Keratinocyte (primary cell): ENCODE measurements around the gene UNC13C. TPM values are rescaled to one million over a fixed set of nuclear protein-coding genes. Genes with fewer than 3 reads are reported as not detected.

Source experiments
- DNase-seq: peaks from one replicate; pipeline ENCODE4 v3.0.0-alpha.2; 2011; ENCODE audit warnings: low read depth, missing footprints, low spot score
- FAIRE-seq: peaks from 2 replicates; lab custom pipeline; 2011; peaks lifted over from hg19 to GRCh38; lab: Jason Lieb, UNC
- H2AFZ ChIP-seq: 2 replicates; pipeline ENCODE4 v1.6.0; 2012; ENCODE audit warnings: low read length, control low read depth, inconsistent platforms; ENCODE audit not compliant: control insufficient read depth
- H3K27ac ChIP-seq: 2 replicates; pipeline ENCODE4 v1.5.1; 2011; ENCODE audit warnings: low read length; ENCODE audit not compliant: control insufficient read depth, insufficient read depth
- H3K27me3 ChIP-seq: 3 replicates; pipeline ENCODE4 v1.6.0; 2011; ENCODE audit warnings: low read length; ENCODE audit not compliant: control insufficient read depth, insufficient read depth; ENCODE audit errors: extremely low read depth
- H3K36me3 ChIP-seq, 2 experiments: 2 replicates in 1 of 2; 3 replicates in 1 of 2; pipeline ENCODE4 v1.5.1; 2011; ENCODE audit warnings: low read length in 2 of 2, mild to moderate bottlenecking in 1 of 2; ENCODE audit not compliant: control insufficient read depth in 2 of 2, insufficient read depth in 2 of 2; ENCODE audit errors: extremely low read depth in 1 of 2
- H3K4me1 ChIP-seq: 3 replicates; pipeline ENCODE4 v1.5.1; 2011; ENCODE audit warnings: low read length; ENCODE audit not compliant: control insufficient read depth, insufficient read depth; ENCODE audit errors: extremely low read depth
- H3K4me2 ChIP-seq: 3 replicates; pipeline ENCODE4 v1.6.0; 2011; ENCODE audit warnings: low read depth, low read length; ENCODE audit not compliant: control insufficient read depth, insufficient read depth; ENCODE audit errors: extremely low read depth
- H3K4me3 ChIP-seq, 3 experiments: fragments of 200-600 bp in 1 of 3; sonication (generic) in 1 of 3; 2 replicates in 2 of 3; 3 replicates in 1 of 3; pipeline ENCODE4 v1.5.1; 2011 to 2016; ENCODE audit warnings: low read length in 3 of 3, mild to moderate bottlenecking in 3 of 3, control low read depth in 2 of 3, inconsistent platforms in 1 of 3, low read depth in 1 of 3, mixed read lengths in 1 of 3, mixed run types in 1 of 3, moderate library complexity in 1 of 3; ENCODE audit not compliant: control insufficient read depth in 2 of 3, insufficient read depth in 2 of 3; ENCODE audit errors: extremely low read depth in 1 of 3
- H3K79me2 ChIP-seq: 2 replicates; pipeline ENCODE4 v1.6.0; 2012; ENCODE audit warnings: low read length; ENCODE audit not compliant: control insufficient read depth, insufficient read depth
- H3K9ac ChIP-seq: 3 replicates; pipeline ENCODE4 v1.6.0; 2011; ENCODE audit warnings: low read length; ENCODE audit not compliant: control insufficient read depth, insufficient read depth; ENCODE audit errors: extremely low read depth
- H3K9me1 ChIP-seq: 3 replicates; pipeline ENCODE4 v1.6.0; 2011; ENCODE audit warnings: low read length; ENCODE audit not compliant: control insufficient read depth, insufficient read depth; ENCODE audit errors: extremely low read depth
- H3K9me3 ChIP-seq: 2 replicates; pipeline ENCODE4 v1.5.1; 2012; ENCODE audit warnings: low read depth, low read length; ENCODE audit not compliant: control insufficient read depth
- H4K20me1 ChIP-seq: 3 replicates; pipeline ENCODE4 v1.6.0; 2011; ENCODE audit warnings: low read length; ENCODE audit not compliant: control insufficient read depth, insufficient read depth; ENCODE audit errors: extremely low read depth
- EZH2 ChIP-seq: IDR thresholded peaks from one replicate; pipeline ENCODE4 v1.6.1; 2012; ENCODE audit warnings: inconsistent platforms, mild to moderate bottlenecking, low read length, moderate library complexity
- dilution Hi-C: fragments of 300-500 bp; cut with MboI; formaldehyde crosslinking; loops from one replicate; pipeline ENCODE4 v1.7.0; 2020; ENCODE audit warnings: low sequenced_read_pairs; ENCODE audit not compliant: extremely low pct_ligation_motif_present
- polyA plus RNA-seq, 5 experiments: library from polyadenylated mRNA; depleted of rRNA in 3 of 5; stranded (reverse) in 3 of 5; stranded (forward) in 1 of 5; unstranded in 1 of 5; fragments of >200 nt; gene quantifications; 1 replicate in 1 of 5; 2 replicates in 3 of 5; 3 replicates in 1 of 5; pipeline versions ENCODE4 v1.2.1 to v1.2.3, GENCODE V29; 2011 to 2012; ENCODE audit warnings: missing spikeins in 2 of 5, low read depth in 1 of 5, low replicate concordance in 1 of 5
- TF ChIP-seq, protein P1 (sequence below), 3 experiments: IDR thresholded peaks in 1 of 3; conservative IDR thresholded peaks in 1 of 3; optimal IDR thresholded peaks in 1 of 3; 2 replicates in 2 of 3; 3 replicates in 1 of 3; pipeline versions ENCODE3 to v1.5.1; 2011; ENCODE audit warnings: low read length in 3 of 3, mild to moderate bottlenecking in 3 of 3, moderate library complexity in 2 of 3, control low read depth in 1 of 3, inconsistent platforms in 1 of 3; ENCODE audit not compliant: insufficient read depth in 2 of 3; ENCODE audit errors: extremely low read depth in 1 of 3

The UNC13C gene
- polyA plus RNA-seq, 1 donor (not counting 4 experiments of a cell fraction or from before 2014, with no cell fraction given) = not detected

DNA sequence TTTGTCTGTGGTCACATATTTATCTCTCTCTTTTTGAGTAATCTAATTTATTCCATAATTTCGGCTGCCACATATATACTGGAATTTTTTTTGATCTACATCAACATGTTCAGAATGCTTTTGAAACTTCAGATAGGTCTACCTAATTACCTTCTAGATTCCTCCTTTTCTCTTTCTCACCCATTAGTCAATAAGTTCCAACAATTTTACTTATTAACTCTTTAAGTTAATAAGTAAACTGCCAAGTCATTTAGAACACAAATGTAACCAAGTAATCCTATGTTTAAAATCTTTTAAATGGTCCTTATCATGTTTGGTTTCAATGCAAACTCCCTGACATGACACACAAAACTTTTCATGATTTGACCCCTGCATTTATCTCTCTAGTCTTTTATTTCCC lies 410.5 kb downstream of the UNC13C start:
- Histone ChIP-seq H3K27me3 (no peaks in the 10 kb centered on the region), H3K9me3 (no peaks in the 10 kb centered on the region), H2AFZ (no peak overlapping the region), H4K20me1 (no peaks in the 10 kb centered on the region), H3K79me2 (no peaks in the 10 kb centered on the region), H3K4me3 (no peak overlapping the region), H3K9me1 (no peaks in the 10 kb centered on the region), H3K9ac (no peak overlapping the region), H3K4me2 (no peak overlapping the region), H3K36me3 (no peaks in the 10 kb centered on the region), H3K4me1 (no peaks in the 10 kb centered on the region), H3K27ac (no peak overlapping the region)
- dilution Hi-C loops = no loop called here
- no peak for DNase-seq
- FAIRE-seq = no peak
- no peak for TF ChIP-seq EZH2
- TF ChIP-seq, protein P1, sequence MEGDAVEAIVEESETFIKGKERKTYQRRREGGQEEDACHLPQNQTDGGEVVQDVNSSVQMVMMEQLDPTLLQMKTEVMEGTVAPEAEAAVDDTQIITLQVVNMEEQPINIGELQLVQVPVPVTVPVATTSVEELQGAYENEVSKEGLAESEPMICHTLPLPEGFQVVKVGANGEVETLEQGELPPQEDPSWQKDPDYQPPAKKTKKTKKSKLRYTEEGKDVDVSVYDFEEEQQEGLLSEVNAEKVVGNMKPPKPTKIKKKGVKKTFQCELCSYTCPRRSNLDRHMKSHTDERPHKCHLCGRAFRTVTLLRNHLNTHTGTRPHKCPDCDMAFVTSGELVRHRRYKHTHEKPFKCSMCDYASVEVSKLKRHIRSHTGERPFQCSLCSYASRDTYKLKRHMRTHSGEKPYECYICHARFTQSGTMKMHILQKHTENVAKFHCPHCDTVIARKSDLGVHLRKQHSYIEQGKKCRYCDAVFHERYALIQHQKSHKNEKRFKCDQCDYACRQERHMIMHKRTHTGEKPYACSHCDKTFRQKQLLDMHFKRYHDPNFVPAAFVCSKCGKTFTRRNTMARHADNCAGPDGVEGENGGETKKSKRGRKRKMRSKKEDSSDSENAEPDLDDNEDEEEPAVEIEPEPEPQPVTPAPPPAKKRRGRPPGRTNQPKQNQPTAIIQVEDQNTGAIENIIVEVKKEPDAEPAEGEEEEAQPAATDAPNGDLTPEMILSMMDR (optimal IDR thresholded peaks at IDR 0.05 in 1 of 3, IDR thresholded peaks at IDR 0.05 in 1 of 3, conservative IDR thresholded peaks at IDR 0.05 in 1 of 3; ENCODE audit: extremely low read depth in 1 of 3, insufficient read depth in 2 of 3, low read length in 3 of 3) = no peak

DNA sequence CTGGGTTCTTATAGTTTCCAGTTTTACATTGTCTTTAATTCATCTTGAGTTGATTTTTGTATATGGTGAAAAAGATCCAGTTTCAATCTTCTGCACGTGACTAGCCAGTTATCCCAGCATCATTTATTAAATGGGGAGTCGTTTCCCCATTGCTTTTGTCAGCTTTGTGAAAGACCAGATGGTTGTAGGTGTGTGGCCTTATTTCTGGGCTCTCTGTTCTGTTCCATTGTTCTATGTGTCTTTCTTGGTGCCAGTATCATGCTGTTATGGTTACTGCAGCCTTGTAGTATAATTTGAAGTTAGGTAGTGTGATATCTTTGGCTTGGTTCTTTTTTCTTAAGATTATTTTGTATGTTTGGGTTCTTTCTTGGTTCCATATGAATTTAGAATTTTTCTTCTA lies 432.2 kb downstream of the UNC13C start:
- Histone ChIP-seq H3K79me2 (no peaks in the 10 kb centered on the region), H3K4me1 (no peaks in the 10 kb centered on the region), H3K4me2 (no peak overlapping the region), H4K20me1 (no peaks in the 10 kb centered on the region), H3K9me1 (no peaks in the 10 kb centered on the region), H2AFZ (no peak overlapping the region), H3K9me3 (no peaks in the 10 kb centered on the region), H3K4me3 (no peak overlapping the region), H3K27me3 (no peaks in the 10 kb centered on the region), H3K9ac (no peak overlapping the region), H3K36me3 (no peaks in the 10 kb centered on the region), H3K27ac (no peak overlapping the region)
- dilution Hi-C loops = no loop called here
- TF ChIP-seq, protein P1 (optimal IDR thresholded peaks at IDR 0.05 in 1 of 3, IDR thresholded peaks at IDR 0.05 in 1 of 3, conservative IDR thresholded peaks at IDR 0.05 in 1 of 3; ENCODE audit: extremely low read depth in 1 of 3, insufficient read depth in 2 of 3, low read length in 3 of 3) = no peak
- TF ChIP-seq EZH2 = no peak
- FAIRE-seq = no peak
- no peak for DNase-seq
